Measurements from ENCODE around the gene WDR41.

GRCh38 chr5:77394064-77394715, 97.9 kb downstream of the WDR41 start:
- TF ChIP-seq POLR2AphosphoS5 (IDR thresholded peaks at IDR 0.05; ENCODE audit: low read depth, low read length) (no peak), REST (IDR thresholded peaks at IDR 0.05; ENCODE audit: insufficient read depth in 1 of 2, low read depth in 2 of 2, low read length in 2 of 2) (no peak), SIN3A (IDR thresholded peaks at IDR 0.05; ENCODE audit: borderline replicate concordance, insufficient read depth, low read length) (no peak), TAF1 (IDR thresholded peaks at IDR 0.05; ENCODE audit: borderline replicate concordance, insufficient read depth, low read length) (no peak)

Data from PFSK-1 (cell line).